ENCODE measurements around the gene ZNF43.
"Not testable (repeated sequence)": the region's sequence is repeated elsewhere in the genome, so short reads cannot be mapped to it uniquely, and the experiment has no call there.

ZNF43 gene

DNA sequence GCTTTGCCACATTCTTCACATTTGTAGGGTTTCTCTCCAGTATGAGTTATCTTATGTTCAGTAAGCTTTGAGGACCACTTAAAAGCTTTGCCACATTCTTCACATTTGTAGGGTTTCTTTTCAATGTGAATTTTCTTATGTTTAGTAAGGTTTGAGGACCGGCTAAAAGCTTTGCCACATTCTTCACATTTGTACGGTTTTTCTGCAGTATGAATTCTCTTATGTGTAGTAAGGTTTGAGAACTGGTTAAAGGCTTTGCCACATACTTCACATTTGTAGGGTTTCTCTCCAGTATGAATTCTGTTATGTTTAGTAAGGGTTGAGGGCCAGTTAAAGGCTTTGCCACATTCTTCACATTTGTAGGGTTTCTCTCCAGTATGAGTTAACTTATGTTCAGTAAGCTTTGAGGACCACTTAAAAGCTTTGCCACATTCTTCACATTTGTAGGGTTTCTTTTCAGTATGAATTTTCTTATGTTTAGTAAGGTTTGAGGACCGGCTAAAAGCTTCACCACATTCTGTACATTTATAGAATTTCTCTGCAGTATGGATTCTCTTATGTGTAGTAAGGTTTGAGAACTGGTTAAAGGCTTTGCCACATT lies 27.5 kb downstream of the ZNF43 start:
- not testable (repeated sequence) for DNase-seq (ENCODE audit: low spot score)

DNA sequence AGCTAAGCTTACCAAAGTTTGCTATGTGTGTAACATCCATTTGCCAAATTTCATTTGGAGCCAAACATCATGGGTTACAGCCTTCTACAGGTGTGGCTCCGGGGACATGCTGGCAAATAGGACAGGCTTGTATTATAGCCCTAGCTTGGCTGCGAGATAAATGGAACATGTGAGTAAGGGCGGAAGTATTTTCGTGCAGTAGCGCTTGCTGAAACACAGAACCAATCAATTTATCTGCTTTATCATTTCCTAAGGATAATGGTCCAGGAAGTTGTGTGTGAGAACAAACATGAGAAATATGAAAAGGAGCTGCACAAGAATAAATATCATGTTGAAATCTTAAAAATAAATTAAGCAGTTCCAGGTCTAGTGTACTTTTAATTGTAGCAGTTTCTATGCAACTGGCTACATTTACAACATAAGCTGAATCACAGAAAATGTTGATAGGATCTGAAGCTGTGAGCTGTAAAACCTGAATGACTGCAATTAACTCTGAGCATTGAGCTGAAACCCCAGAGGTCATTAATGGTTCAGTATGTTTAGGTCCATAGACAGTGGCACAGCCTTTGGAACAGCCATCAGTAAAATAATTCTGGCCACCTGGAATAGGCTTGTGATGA lies 46.4 kb downstream of the ZNF43 start:
- DNase-seq (ENCODE audit: low spot score): no peak

- DNase-seq (ENCODE audit: low spot score): no peak
These were observed 49.0 kb downstream of the ZNF43 start for GRCh38 chr19:21786936-21787335.

DNA sequence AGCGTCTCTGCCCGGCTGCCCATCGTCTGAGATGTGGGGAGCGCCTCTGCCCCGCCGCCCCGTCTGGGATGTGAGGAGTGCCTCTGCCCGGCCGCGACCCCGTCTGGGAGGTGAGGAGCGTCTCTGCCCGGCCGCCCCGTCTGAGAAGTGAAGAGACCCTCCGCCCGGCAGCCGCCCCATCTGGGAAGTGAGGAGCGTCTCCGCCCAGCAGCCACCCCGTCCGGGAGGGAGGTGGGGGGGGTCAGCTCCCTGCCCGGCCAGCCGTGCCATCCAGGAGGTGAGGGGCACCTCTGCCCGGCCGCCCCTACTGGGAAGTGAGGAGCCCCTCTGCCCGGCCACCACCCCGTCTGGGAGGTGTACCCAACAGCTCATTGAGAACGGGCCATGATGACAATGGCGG lies 60.2 kb downstream of the ZNF43 start:
- DNase-seq (ENCODE audit: low spot score): not testable (repeated sequence)

- peak; percentile 79 for DNase-seq (ENCODE audit: low spot score)
These were observed 68.7 kb downstream of the ZNF43 start, which contains the start of gene ZNF100 for GRCh38 chr19:21767065-21767800. Gene ZNF100 (minus strand): TSS chr19:21767579. CDS start chr19:21767429, 150 bp downstream.

GRCh38 chr19:21766705-21767064 lies 69.3 kb downstream of the ZNF43 start:
- DNase-seq (ENCODE audit: low spot score): not testable (repeated sequence)

- no peak for DNase-seq (ENCODE audit: low spot score)
These were observed 70.8 kb downstream of the ZNF43 start for GRCh38 chr19:21765151-21765550.

DNA sequence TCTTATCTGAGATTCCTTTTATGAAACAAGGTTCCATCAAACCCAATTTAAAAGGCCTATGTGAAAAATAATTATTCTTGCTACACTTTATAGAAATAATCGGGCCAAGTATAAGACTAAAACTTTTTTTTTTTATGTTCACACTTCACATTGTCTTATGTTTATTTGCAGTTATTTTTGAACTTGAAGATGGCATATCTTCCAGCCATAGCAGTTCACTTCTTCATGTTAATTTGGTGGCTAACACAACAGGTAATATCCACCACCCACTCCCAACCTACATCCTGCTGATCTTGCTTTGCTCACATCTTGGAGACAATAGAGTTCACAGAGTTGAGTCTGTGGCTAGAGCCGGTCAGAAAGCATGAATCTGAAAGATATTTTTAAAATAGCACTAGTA lies 74.4 kb downstream of the ZNF43 start:
- not testable (repeated sequence) for DNase-seq (ENCODE audit: low spot score)

- DNase-seq (ENCODE audit: low spot score): no peak
These were observed 77.7 kb downstream of the ZNF43 start for GRCh38 chr19:21758296-21758695.

DNA sequence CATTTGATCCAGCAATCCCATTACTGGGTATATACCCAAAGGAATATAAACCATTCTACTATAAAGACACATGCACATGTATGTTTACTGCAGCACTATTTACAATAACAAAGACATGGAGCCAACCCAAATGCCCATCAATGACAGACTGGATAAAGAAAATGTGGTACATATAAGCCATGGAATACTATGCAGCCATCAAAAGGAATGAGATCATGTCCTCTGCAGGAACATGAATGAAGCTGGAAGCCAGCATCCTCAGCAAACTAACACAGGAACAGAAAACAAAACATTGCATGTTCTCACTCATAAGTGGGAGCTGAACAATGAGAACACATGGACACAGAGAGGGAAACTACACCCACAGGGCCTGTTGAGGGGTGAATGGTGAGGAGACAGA lies 80.4 kb downstream of the ZNF43 start:
- DNase-seq (ENCODE audit: low spot score): not testable (repeated sequence)

Measured in iPS-NIHi11 (cell line).